ENCODE results near the gene CDH13.
A peak's percentile ranks its signal among the peaks of the same experiment; 100 is the strongest.

CDH13 gene

DNA sequence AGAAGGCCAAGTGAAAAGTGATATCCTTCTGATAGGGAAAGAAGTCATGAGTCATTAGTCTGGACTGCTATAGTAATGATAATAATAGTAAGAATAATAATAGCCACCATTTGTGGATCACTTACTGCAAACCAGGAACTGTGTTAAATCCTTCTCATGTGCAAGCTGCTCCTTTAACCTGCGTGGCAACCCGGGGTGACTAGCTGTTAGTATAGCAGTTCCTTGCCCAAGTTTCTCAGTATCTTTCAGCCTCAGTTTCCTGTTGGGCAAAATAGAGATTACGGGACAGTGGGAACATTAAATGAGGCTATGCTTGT lies 129.5 kb downstream of the CDH13 start:
- TF ChIP-seq, protein P1, sequence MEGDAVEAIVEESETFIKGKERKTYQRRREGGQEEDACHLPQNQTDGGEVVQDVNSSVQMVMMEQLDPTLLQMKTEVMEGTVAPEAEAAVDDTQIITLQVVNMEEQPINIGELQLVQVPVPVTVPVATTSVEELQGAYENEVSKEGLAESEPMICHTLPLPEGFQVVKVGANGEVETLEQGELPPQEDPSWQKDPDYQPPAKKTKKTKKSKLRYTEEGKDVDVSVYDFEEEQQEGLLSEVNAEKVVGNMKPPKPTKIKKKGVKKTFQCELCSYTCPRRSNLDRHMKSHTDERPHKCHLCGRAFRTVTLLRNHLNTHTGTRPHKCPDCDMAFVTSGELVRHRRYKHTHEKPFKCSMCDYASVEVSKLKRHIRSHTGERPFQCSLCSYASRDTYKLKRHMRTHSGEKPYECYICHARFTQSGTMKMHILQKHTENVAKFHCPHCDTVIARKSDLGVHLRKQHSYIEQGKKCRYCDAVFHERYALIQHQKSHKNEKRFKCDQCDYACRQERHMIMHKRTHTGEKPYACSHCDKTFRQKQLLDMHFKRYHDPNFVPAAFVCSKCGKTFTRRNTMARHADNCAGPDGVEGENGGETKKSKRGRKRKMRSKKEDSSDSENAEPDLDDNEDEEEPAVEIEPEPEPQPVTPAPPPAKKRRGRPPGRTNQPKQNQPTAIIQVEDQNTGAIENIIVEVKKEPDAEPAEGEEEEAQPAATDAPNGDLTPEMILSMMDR (IDR thresholded peaks at IDR 0.05; ENCODE audit: low read depth, low read length, missing control alignments) = no peak
- no peak for DNase-seq (ENCODE audit: low read depth)
- H3K4me3 ChIP-seq (ENCODE audit: low read depth, low read length) = no peak overlapping the region
- in situ Hi-C loops (cut with HindIII; ENCODE audit: low sequenced_read_pairs) = no loop called here

DNA sequence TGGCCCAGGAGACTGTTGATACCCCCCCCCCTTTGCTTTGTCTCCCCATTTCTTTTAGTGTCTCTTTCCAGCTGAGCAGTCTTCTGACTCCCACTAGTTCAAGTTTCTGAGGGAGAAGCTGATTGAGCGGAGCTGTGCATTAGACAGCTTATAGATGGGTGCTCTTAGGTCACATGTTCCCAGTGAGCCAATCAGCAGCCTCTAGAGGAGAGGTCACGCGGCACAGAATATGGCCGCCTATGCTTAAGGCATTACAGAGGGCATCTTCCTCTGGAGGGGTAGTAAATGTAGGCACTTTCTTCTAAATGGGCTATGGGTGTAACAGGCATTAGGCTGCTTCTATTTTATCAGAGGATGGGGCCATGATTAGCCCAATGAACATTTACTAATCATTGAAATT lies 131.6 kb downstream of the CDH13 start:
- DNase-seq (ENCODE audit: low read depth) = no peak
- in situ Hi-C loops (cut with HindIII; ENCODE audit: low sequenced_read_pairs) = no loop called here
- H3K4me3 ChIP-seq (ENCODE audit: low read depth, low read length) = no peak overlapping the region
- TF ChIP-seq, protein P1 (IDR thresholded peaks at IDR 0.05; ENCODE audit: low read depth, low read length, missing control alignments) = no peak

GRCh38 chr16:82758904-82759303 lies 132.1 kb downstream of the CDH13 start:
- no peak for DNase-seq (ENCODE audit: low read depth)
- TF ChIP-seq, protein P1 (IDR thresholded peaks at IDR 0.05; ENCODE audit: low read depth, low read length, missing control alignments) = no peak
- in situ Hi-C loops (cut with HindIII; ENCODE audit: low sequenced_read_pairs) = no loop called here
- no peak overlapping the region for H3K4me3 ChIP-seq (ENCODE audit: low read depth, low read length)

GRCh38 chr16:82761236-82761635 lies 134.5 kb downstream of the CDH13 start:
- peak; percentile 45 for DNase-seq (ENCODE audit: low read depth)
- in situ Hi-C loops (cut with HindIII; ENCODE audit: low sequenced_read_pairs) = no loop called here
- H3K4me3 ChIP-seq (ENCODE audit: low read depth, low read length) = no peak overlapping the region
- TF ChIP-seq, protein P1 (IDR thresholded peaks at IDR 0.05; ENCODE audit: low read depth, low read length, missing control alignments) = no peak

DNA sequence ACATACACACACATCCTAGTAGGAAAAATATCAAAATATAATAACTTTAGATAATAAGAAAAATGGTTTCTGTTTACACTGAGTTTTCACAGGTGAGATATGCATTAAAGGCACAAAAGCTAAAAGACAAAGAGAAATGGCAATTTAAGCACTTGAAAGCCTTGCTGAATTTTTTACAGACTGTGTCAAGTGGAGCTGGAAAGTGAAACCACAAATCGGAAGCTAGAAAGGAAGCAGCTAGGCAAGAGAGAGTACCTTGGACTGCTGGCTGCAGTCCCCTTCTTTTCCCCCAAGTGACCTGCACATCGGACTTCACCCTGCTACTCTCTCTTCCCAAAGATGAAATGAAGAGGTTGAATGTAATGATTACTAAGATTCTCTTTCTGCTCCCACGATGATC lies 135.1 kb downstream of the CDH13 start:
- no peak for DNase-seq (ENCODE audit: low read depth)
- in situ Hi-C loops (cut with HindIII; ENCODE audit: low sequenced_read_pairs) = no loop called here
- TF ChIP-seq, protein P1 (IDR thresholded peaks at IDR 0.05; ENCODE audit: low read depth, low read length, missing control alignments) = no peak
- no peak overlapping the region for H3K4me3 ChIP-seq (ENCODE audit: low read depth, low read length)

DNA sequence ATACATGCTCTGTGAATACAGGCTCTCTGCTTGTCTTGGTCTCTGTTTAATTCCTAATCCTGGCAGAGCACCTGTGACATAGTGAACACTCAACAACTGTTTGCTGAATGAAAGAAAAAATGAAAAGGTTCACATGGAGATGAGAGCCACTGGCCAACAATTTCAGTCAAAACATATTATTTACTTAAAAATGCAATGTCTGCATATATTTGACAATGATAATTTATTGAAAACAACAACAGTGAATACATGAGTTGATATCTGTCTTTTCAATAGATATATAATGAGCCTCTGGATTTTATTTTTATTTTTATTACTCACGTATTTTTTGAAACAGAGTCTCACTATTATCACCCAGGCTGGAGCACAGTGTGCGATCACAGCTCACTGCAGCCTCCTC lies 136.6 kb downstream of the CDH13 start:
- H3K4me3 ChIP-seq (ENCODE audit: low read depth, low read length) = no peak overlapping the region
- DNase-seq (ENCODE audit: low read depth) = no peak
- in situ Hi-C loops (cut with HindIII; ENCODE audit: low sequenced_read_pairs) = no loop called here
- TF ChIP-seq, protein P1 (IDR thresholded peaks at IDR 0.05; ENCODE audit: low read depth, low read length, missing control alignments) = no peak

GRCh38 chr16:82767198-82767597 lies 140.4 kb downstream of the CDH13 start:
- DNase-seq (ENCODE audit: low read depth) = no peak
- TF ChIP-seq, protein P1 (IDR thresholded peaks at IDR 0.05; ENCODE audit: low read depth, low read length, missing control alignments) = no peak
- no peak overlapping the region for H3K4me3 ChIP-seq (ENCODE audit: low read depth, low read length)
- in situ Hi-C loops (cut with HindIII; ENCODE audit: low sequenced_read_pairs) = no loop called here
